ENCODE measurements around the gene TBC1D7.

Gene TBC1D7

DNA sequence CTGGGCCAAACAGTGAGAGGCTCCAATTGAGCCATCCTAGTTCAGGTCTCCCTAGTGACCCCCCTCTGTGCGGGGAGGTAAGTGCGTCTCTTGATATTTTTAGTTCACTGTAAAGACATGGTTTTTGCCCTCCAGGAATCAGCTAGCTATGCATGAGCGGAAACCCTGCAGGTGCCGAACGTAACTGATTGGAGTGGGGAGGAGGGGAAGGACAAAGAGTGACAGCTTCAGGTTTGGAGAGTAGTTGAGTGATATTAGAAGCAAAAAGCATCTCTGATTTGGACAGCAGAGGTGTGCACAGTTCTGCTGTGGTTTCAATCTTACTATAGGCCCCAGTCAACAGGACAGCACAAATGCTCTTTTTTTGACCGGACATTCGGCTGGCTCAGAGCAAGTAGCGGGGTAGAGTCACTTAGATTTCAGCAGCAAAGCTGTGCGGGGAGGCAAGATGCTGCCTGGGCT lies 31.8 kb downstream of the TBC1D7 start:
- Histone ChIP-seq H3K4me1 (ENCODE audit: insufficient read depth, poor library complexity, severe bottlenecking) (no peaks in the 10 kb centered on the region), H3K27ac (ENCODE audit: poor library complexity, severe bottlenecking) (no peak overlapping the region), H3K36me3 (ENCODE audit: low read depth) (peaks cover 29% of the 10 kb centered on the region), H3K27me3 (ENCODE audit: insufficient read depth, poor library complexity, severe bottlenecking) (no peaks in the 10 kb centered on the region), H3K4me3 (ENCODE audit: severe bottlenecking) (no peak overlapping the region), H3K9me3 (ENCODE audit: severe bottlenecking) (no peaks in the 10 kb centered on the region)
- no peak for DNase-seq (ENCODE audit: low spot score)
- TF ChIP-seq, protein P1, sequence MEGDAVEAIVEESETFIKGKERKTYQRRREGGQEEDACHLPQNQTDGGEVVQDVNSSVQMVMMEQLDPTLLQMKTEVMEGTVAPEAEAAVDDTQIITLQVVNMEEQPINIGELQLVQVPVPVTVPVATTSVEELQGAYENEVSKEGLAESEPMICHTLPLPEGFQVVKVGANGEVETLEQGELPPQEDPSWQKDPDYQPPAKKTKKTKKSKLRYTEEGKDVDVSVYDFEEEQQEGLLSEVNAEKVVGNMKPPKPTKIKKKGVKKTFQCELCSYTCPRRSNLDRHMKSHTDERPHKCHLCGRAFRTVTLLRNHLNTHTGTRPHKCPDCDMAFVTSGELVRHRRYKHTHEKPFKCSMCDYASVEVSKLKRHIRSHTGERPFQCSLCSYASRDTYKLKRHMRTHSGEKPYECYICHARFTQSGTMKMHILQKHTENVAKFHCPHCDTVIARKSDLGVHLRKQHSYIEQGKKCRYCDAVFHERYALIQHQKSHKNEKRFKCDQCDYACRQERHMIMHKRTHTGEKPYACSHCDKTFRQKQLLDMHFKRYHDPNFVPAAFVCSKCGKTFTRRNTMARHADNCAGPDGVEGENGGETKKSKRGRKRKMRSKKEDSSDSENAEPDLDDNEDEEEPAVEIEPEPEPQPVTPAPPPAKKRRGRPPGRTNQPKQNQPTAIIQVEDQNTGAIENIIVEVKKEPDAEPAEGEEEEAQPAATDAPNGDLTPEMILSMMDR (IDR thresholded peaks at IDR 0.05; ENCODE audit: poor library complexity, severe bottlenecking): no peak
- no peak for ATAC-seq (ENCODE audit: low read depth)

DNA sequence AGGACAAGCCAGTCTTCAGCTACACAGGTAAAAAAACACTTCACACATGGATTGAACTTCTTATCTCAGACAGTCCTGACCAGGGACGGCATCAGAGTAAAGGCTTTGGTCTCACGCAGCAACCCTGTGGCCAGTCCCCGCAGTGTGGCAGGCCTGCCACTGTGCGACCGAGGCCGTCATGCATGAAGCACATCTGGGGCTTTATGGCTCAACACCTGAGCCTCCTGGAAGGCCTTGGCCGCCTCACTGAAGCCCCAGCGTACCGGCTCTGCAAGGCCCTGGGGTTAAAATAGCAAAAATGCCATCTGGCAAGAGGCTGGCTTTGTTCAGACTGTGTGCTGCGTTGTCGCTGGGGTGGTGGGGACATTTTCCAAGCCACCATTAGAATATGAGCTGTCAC lies 32.8 kb downstream of the TBC1D7 start:
- H3K36me3 ChIP-seq (ENCODE audit: low read depth): peaks cover 21% of the 10 kb centered on the region
- H3K27me3 ChIP-seq (ENCODE audit: insufficient read depth, poor library complexity, severe bottlenecking): no peaks in the 10 kb centered on the region
- no peak for DNase-seq (ENCODE audit: low spot score)
- TF ChIP-seq, protein P1 (IDR thresholded peaks at IDR 0.05; ENCODE audit: poor library complexity, severe bottlenecking): no peak
- ATAC-seq (ENCODE audit: low read depth): no peak
- H3K27ac ChIP-seq (ENCODE audit: poor library complexity, severe bottlenecking): no peak overlapping the region
- no peak overlapping the region for H3K4me3 ChIP-seq (ENCODE audit: severe bottlenecking)
- no peaks in the 10 kb centered on the region for H3K4me1 ChIP-seq (ENCODE audit: insufficient read depth, poor library complexity, severe bottlenecking)
- H3K9me3 ChIP-seq (ENCODE audit: severe bottlenecking): no peaks in the 10 kb centered on the region

DNA sequence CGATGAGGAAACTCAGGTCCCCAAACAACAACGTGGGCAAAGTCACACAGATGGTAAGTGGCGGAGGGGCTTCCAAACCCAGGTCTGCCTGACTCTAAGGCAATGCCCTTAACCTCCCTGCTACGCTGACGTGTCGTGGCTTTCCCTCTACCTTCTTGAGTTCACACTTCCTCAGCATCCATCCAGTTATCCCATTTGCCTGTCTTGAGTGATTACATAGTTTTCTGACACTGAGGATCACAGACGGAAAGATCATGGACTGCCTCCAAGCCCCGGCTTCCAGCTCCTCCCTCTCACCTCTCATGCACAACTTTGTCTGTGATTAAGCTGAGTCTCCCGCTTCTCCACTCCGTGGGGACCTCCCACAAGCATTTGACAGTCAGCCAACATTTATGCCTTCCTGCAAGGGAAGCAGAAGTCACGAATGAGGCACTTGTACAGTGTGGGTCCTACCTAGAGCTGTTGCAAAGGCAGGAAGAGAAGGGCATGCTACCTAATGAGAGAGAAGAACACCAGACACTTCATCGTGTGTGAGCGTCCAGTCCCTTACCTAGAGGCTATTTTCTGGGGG lies 33.8 kb downstream of the TBC1D7 start:
- H3K27ac ChIP-seq (ENCODE audit: poor library complexity, severe bottlenecking): no peak overlapping the region
- TF ChIP-seq, protein P1 (IDR thresholded peaks at IDR 0.05; ENCODE audit: poor library complexity, severe bottlenecking): no peak
- H3K9me3 ChIP-seq (ENCODE audit: severe bottlenecking): no peaks in the 10 kb centered on the region
- DNase-seq (ENCODE audit: low spot score) (no peak), ATAC-seq (ENCODE audit: low read depth) (no peak)
- H3K27me3 ChIP-seq (ENCODE audit: insufficient read depth, poor library complexity, severe bottlenecking): no peaks in the 10 kb centered on the region
- no peaks in the 10 kb centered on the region for H3K4me1 ChIP-seq (ENCODE audit: insufficient read depth, poor library complexity, severe bottlenecking)
- H3K36me3 ChIP-seq (ENCODE audit: low read depth): peaks cover 20% of the 10 kb centered on the region
- H3K4me3 ChIP-seq (ENCODE audit: severe bottlenecking): no peak overlapping the region

DNA sequence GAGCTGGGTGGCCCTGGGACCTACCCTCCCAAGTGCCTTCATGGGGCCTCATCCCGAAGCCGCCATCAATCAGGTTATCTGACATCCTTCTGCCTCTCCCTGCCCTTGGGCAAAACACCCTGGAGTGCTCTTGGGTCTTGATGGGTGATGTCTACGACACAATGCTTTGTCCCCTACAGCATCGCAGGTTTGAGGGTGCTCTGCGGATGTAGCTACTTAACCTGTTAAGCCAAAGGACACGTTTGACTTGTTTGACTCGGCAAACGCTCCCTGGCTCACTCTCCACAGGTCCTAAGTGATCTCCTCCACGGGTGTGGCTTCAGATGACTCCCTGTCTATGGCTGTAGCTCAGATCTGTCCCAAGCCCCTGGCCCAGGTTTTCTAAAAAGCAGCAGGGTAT lies 35.6 kb downstream of the TBC1D7 start:
- H3K9me3 ChIP-seq (ENCODE audit: severe bottlenecking): no peaks in the 10 kb centered on the region
- no peaks in the 10 kb centered on the region for H3K4me1 ChIP-seq (ENCODE audit: insufficient read depth, poor library complexity, severe bottlenecking)
- H3K27me3 ChIP-seq (ENCODE audit: insufficient read depth, poor library complexity, severe bottlenecking): no peaks in the 10 kb centered on the region
- peaks cover 20% of the 10 kb centered on the region for H3K36me3 ChIP-seq (ENCODE audit: low read depth)
- H3K27ac ChIP-seq (ENCODE audit: poor library complexity, severe bottlenecking): no peak overlapping the region
- TF ChIP-seq, protein P1 (IDR thresholded peaks at IDR 0.05; ENCODE audit: poor library complexity, severe bottlenecking): no peak
- H3K4me3 ChIP-seq (ENCODE audit: severe bottlenecking): no peak overlapping the region
- no peak for DNase-seq (ENCODE audit: low spot score)
- ATAC-seq (ENCODE audit: low read depth): no peak

DNA sequence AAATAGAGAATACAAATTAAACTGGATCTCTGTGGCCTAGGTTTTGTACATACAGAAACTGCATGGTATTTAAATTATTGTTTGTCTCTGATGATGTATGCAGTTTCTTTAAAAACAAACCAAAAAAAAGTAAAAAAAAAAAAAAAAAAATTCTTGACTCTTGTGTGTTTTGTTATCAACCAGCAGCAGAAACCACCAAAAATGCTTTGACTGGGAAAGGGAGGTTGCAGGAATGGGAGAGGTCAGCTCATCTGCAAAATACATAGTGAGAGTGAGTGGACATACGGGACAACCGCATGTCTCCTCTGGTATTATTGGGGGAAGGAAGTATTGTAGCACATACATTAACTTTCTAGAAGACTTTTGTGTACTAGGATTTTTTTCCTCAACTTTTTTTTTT lies 38.0 kb downstream of the TBC1D7 start:
- H3K27ac ChIP-seq (ENCODE audit: poor library complexity, severe bottlenecking): no peak overlapping the region
- H3K27me3 ChIP-seq (ENCODE audit: insufficient read depth, poor library complexity, severe bottlenecking): no peaks in the 10 kb centered on the region
- no peak overlapping the region for H3K4me3 ChIP-seq (ENCODE audit: severe bottlenecking)
- DNase-seq (ENCODE audit: low spot score): no peak
- ATAC-seq (ENCODE audit: low read depth): no peak
- TF ChIP-seq, protein P1 (IDR thresholded peaks at IDR 0.05; ENCODE audit: poor library complexity, severe bottlenecking): no peak
- H3K36me3 ChIP-seq (ENCODE audit: low read depth): peaks cover 20% of the 10 kb centered on the region
- no peaks in the 10 kb centered on the region for H3K9me3 ChIP-seq (ENCODE audit: severe bottlenecking)
- no peaks in the 10 kb centered on the region for H3K4me1 ChIP-seq (ENCODE audit: insufficient read depth, poor library complexity, severe bottlenecking)
